NCI-H2227 treated with DMSO at 0.1 percent for 48 hours (cell line): ENCODE data around the gene DPH6.
"Not testable (repeated sequence)": the region's sequence is repeated elsewhere in the genome, so short reads cannot be mapped to it uniquely, and the experiment has no call there.

ENCODE experiments used
- DNase-seq: peaks from one replicate; lab custom pipeline; 2025; lab: John Stamatoyannopoulos, UW

DPH6 gene

DNA sequence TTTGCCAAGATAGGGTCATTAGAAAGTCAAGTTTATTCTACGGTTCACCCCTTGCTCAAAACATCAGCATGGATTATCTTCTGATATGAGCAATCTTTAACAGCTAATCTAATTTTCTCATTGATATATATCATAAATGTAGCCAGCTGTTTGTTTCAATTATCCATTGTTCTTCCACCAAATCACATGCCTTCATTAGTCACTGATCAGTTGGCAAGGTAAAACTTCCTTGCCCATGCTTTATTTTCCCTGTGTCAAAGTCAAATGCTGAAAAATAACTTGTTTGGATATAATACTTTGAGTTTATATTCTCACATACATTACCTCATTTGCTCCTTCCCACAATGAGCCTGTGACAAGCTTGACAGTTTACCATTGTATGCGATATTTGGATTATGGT lies 60.6 kb downstream of the DPH6 start:
- no peak for DNase-seq

- no peak for DNase-seq
Observed at GRCh38 chr15:35484231-35484945, 61.6 kb downstream of the DPH6 start.

- DNase-seq: no peak
Observed at GRCh38 chr15:35481992-35482391, 64.0 kb downstream of the DPH6 start.

DNA sequence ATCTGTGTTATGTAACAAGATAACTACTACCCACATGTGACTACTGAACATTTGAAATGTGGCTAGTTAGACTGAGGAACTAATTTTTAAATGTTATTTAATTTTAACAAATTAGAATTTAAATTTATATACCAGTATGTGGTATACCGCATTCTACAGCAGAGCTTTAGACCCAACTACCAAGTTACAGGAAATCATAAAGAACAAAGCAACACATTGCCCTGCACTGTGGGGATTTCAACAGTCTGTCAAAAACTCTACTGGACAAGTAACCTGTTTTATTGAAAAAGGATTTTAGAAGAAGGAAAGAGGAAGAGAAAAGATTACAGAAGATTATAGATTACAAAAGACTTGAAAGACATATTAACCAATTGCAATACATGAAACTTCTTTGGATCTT lies 64.9 kb downstream of the DPH6 start:
- no peak for DNase-seq

DNA sequence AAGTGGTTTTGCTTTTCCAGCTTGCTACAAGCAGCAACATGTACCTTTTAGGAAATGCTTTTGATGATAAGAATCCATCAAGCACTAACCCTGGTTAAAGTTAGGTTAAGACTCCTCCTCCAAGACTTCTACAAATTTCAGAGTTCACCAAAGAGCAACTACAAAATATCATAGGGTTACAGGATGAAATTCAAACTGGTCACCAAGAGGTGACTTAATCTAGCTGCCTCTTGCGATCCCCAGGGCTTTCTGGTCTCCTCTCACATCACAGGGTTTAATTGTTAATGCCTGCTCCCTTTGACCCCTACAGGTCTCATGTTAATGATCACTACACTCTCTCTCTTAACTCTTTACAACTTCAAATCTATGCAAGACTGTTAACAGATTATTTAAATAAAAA lies 66.5 kb downstream of the DPH6 start:
- no peak for DNase-seq

GRCh38 chr15:35477312-35478262 lies 68.4 kb downstream of the DPH6 start:
- no peak for DNase-seq

GRCh38 chr15:35471024-35471423 lies 74.9 kb downstream of the DPH6 start:
- no peak for DNase-seq

GRCh38 chr15:35470441-35470840 lies 75.5 kb downstream of the DPH6 start:
- DNase-seq: no peak

DNA sequence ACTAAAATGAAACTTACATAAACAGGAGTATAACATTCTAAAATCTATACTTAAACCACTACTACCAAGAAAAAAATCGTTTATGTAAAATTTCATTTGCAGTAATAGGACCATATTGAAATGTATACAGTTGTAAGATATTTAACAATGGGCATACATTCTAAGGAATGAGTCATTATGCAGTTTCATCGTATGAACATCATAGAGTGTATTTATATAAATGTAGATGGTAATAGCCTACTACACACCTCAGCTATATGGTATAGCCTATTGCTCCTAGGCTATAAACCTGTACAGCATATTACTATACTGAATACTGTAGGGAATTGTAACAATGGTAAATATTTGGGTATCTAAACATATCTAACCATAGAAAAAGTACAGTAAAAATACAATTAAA lies 79.5 kb downstream of the DPH6 start:
- no peak for DNase-seq

DNA sequence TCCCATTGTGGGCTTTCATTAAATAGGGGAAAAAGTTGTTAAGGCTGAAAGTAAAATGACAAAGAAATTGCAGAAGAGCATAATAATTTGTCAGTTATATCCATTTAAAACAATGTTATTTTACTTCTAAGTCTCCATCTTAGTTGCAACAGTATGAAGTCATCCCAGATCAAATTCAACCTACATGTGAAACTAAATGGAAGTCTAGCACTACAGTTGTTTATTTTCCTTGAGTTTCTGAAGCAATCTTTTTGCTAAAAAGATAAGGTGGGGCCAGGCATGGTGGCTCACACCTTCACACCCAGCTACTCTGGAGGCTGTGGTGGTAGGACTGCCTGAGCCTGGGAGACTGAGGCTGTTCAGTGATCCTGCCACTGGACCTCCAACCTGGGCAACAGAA lies 80.2 kb downstream of the DPH6 start:
- DNase-seq: no peak

GRCh38 chr15:35460616-35461015 lies 85.3 kb downstream of the DPH6 start:
- DNase-seq: no peak

GRCh38 chr15:35458176-35458856 lies 87.6 kb downstream of the DPH6 start:
- DNase-seq: no peak

DNA sequence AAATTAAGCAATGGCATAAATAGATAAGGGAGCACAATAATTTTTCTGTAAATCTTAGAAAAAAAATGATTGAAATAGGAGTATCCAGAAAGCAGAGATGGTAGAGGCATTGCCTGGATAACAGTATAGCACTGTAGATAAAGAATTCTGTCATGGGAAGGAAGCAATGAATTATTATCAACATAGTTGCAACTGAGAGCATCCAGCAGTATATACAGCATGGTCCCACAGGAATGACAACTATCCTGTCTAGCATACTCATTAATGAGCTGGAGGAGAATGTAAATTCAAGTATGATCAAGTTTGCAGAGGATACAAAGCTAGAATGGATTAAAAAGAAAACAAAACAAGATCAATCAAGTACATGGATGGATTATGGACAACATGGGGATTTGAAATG lies 90.8 kb downstream of the DPH6 start:
- DNase-seq: no peak

GRCh38 chr15:35450492-35450891 lies 95.5 kb downstream of the DPH6 start:
- DNase-seq: no peak

DNA sequence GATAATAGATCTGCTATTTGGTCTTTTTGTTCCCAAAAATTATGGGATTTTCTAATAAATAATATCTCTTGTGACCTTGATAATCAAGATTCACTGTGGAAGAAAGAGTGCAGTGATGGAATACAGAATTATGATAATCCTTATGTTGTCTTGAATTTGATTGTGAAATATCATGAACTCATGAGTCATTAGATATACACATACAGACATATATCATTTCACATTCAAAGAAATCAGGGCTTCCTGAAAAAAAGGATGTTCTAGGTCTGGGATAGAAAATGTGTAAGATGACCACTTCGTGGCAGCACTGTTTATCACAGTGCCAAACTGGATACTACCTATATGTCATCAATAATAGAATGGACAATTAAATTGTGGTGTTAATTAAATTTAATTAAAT lies 97.7 kb downstream of the DPH6 start:
- DNase-seq: no peak

DNA sequence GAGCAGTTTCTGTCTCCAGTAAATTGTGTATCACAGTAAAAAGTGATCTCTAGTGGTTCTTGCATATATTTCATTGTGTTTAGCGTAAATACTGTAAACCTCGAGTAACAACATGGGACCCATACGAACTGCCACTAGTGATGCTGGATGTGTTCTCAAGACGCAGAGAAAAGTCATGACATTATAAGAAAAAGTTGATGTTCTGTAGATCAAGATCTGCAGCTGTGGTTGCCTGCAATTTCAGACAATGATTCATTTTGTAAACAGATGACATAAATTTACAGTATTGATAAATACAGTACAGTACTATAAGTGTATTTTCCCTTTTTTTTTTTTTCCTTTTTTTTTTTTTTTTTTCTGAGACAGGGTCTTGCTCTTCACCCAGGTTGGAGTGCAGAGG lies 100.1 kb downstream of the DPH6 start:
- no peak for DNase-seq

- DNase-seq: peak; percentile 60
Observed at GRCh38 chr15:35444557-35445204, 101.3 kb downstream of the DPH6 start.

- no peak for DNase-seq
Observed at GRCh38 chr15:35443376-35443775, 102.6 kb downstream of the DPH6 start.

GRCh38 chr15:35442742-35443141 lies 103.2 kb downstream of the DPH6 start:
- DNase-seq: no peak

- not testable (repeated sequence) for DNase-seq
Observed at GRCh38 chr15:35441279-35441678, 104.7 kb downstream of the DPH6 start.

- no peak for DNase-seq
Observed at GRCh38 chr15:35440265-35440664, 105.7 kb downstream of the DPH6 start.

GRCh38 chr15:35439291-35439690 lies 106.7 kb downstream of the DPH6 start:
- DNase-seq: no peak
